HCT116 (cell line): ENCODE results near the gene CST4. TPM values are rescaled to one million over a fixed set of nuclear protein-coding genes. Genes with fewer than 3 reads are reported as not detected.

ENCODE experiments used
- ATAC-seq: fragments of 200-7000 bp; cut with Tn5 transposase; 2 replicates; pipeline ENCODE4 v1.9.1; 2020; ENCODE audit warnings: mild to moderate bottlenecking, moderate library complexity
- BruUV-seq: library from RNA; stranded (reverse); fragments of 400-500 nt; replicated peaks from 2 replicates; lab custom pipeline; 2021; lab: Mats Ljungman, UMichigan
- CTCF ChIA-PET: fragments of 300-600 bp; sonication (Branson Sonifier 250); formaldehyde crosslinking; loops from one replicate; lab custom pipeline; 2021; ENCODE audit warnings: antibody characterized with exemption; lab: Charles Lee
- POLR2A ChIA-PET: fragments of 300-600, 350-600 bp; sonication (Branson Sonifier 250); formaldehyde crosslinking; loops from one replicate; lab custom pipeline; 2021; ENCODE audit warnings: antibody characterized with exemption; lab: Charles Lee
- RAD21 ChIA-PET, 2 experiments: fragments of 300-600 bp; sonication (Branson Sonifier 250); formaldehyde crosslinking; loops; one replicate each; lab custom pipeline; 2023; ENCODE audit warnings: low total read pairs in 2 of 2; ENCODE audit not compliant: uncharacterized antibody in 2 of 2, unreplicated experiment in 2 of 2, low non-redundant PET in 1 of 2; lab: Charles Lee
- DNase-seq: peaks from one replicate; pipeline ENCODE4 v3.0.0-alpha.2; 2010; ENCODE audit warnings: low read depth, low spot score
- H2AFZ ChIP-seq: fragments of 200-600 bp; shearing (Covaris generic), sonication (generic); 2 replicates; pipeline ENCODE4 v1.6.1; 2017; ENCODE audit warnings: low read depth, mixed run types, mixed read lengths, antibody characterized with exemption, low read length; ENCODE audit not compliant: poor library complexity, severe bottlenecking
- H3K27ac ChIP-seq: 2 replicates; pipeline ENCODE4 v1.5.1; 2012; ENCODE audit warnings: low read depth, low read length
- H3K27me3 ChIP-seq: fragments of 200-600 bp; sonication (generic); 2 replicates; pipeline ENCODE4 v1.6.1; 2016; ENCODE audit warnings: mixed run types, low read length, mixed read lengths; ENCODE audit not compliant: insufficient read depth
- H3K36me3 ChIP-seq, 2 experiments: fragments of 200-500 bp in 1 of 2; fragments of 200-600 bp in 1 of 2; sonication (Bioruptor generic) in 1 of 2; sonication (generic) in 1 of 2; 2 replicates each; pipeline versions ENCODE4 v1.5.1 to v1.6.1; 2014 to 2016; ENCODE audit warnings: low read length in 2 of 2, inconsistent platforms in 1 of 2, mixed read lengths in 1 of 2, mixed run types in 1 of 2; ENCODE audit not compliant: insufficient read depth in 2 of 2, control insufficient read depth in 1 of 2
- H3K4me1 ChIP-seq, 2 experiments: fragments of 200-600 bp in 1 of 2; sonication (generic) in 1 of 2; 2 replicates each; pipeline versions ENCODE4 v1.5.1 to v1.6.1; 2012 to 2017; ENCODE audit warnings: low read length in 2 of 2, inconsistent platforms in 1 of 2, mild to moderate bottlenecking in 1 of 2, mixed read lengths in 1 of 2, mixed run types in 1 of 2, moderate library complexity in 1 of 2; ENCODE audit not compliant: insufficient read depth in 2 of 2, control insufficient read depth in 1 of 2
- H3K4me2 ChIP-seq: fragments of 200-600 bp; sonication (generic); 2 replicates; pipeline ENCODE4 v1.6.1; 2017; ENCODE audit warnings: mixed run types, low read length, mixed read lengths
- H3K4me3 ChIP-seq, 2 experiments: fragments of 200-600 bp in 1 of 2; sonication (generic) in 1 of 2; replicated peaks in 1 of 2; 2 replicates each; pipeline ENCODE4 v1.5.1; 2011 to 2016; ENCODE audit warnings: low read length in 2 of 2, control low read depth in 1 of 2, low read depth in 1 of 2, mild to moderate bottlenecking in 1 of 2, mixed read lengths in 1 of 2, mixed run types in 1 of 2
- H3K79me2 ChIP-seq: fragments of 200-600 bp; sonication (generic); 2 replicates; pipeline ENCODE4 v1.6.1; 2017; ENCODE audit warnings: mild to moderate bottlenecking, mixed run types, low read length, moderate library complexity, mixed read lengths; ENCODE audit not compliant: insufficient read depth
- H3K9ac ChIP-seq: fragments of 200-600 bp; sonication (generic); 2 replicates; pipeline ENCODE4 v1.6.1; 2016; ENCODE audit warnings: low read length, mixed read lengths
- H3K9me2 ChIP-seq: fragments of 200-600 bp; sonication (generic), shearing (Covaris generic); 2 replicates; pipeline ENCODE4 v1.6.1; 2017; ENCODE audit warnings: mixed run types, mild to moderate bottlenecking, moderate library complexity; ENCODE audit not compliant: insufficient read depth
- H3K9me3 ChIP-seq, 2 experiments: fragments of 200-500 bp in 1 of 2; fragments of 200-600 bp in 1 of 2; sonication (Bioruptor generic) in 1 of 2; sonication (generic) in 1 of 2; 2 replicates each; pipeline ENCODE4 v1.6.1; 2014 to 2017; ENCODE audit warnings: low read length in 2 of 2, mixed read lengths in 2 of 2, inconsistent platforms in 1 of 2, low read depth in 1 of 2, mild to moderate bottlenecking in 1 of 2, mixed run types in 1 of 2, moderate library complexity in 1 of 2; ENCODE audit not compliant: control insufficient read depth in 1 of 2, insufficient read depth in 1 of 2
- H4K20me1 ChIP-seq: fragments of 200-600 bp; sonication (generic), shearing (Covaris generic); 2 replicates; pipeline ENCODE4 v1.6.1; 2017; ENCODE audit warnings: mixed run types, mild to moderate bottlenecking, moderate library complexity; ENCODE audit not compliant: insufficient read depth
- CBX3 ChIP-seq: IDR thresholded peaks from 2 replicates; pipeline ENCODE4 v1.6.1; 2012; ENCODE audit warnings: low read depth
- CEBPB ChIP-seq: IDR thresholded peaks from 2 replicates; pipeline ENCODE4 v1.6.1; 2012; ENCODE audit warnings: low read depth
- ELF1 ChIP-seq: IDR thresholded peaks from 2 replicates; pipeline ENCODE4 v1.6.1; 2012; ENCODE audit warnings: low read depth, borderline replicate concordance
- EZH2 ChIP-seq: fragments of 200-600 bp; sonication (generic); IDR thresholded peaks from 2 replicates; pipeline ENCODE4 v1.6.1; 2017; ENCODE audit warnings: antibody characterized with exemption, mixed run types
- EZH2phosphoT487 ChIP-seq: fragments of 200-600 bp; IDR thresholded peaks from 2 replicates; pipeline ENCODE4 v1.6.1; 2018; ENCODE audit warnings: antibody characterized with exemption, borderline replicate concordance
- FOSL1 ChIP-seq: IDR thresholded peaks from 2 replicates; pipeline ENCODE4 v1.6.1; 2012; ENCODE audit warnings: low read depth
- JUND ChIP-seq: IDR thresholded peaks from 2 replicates; pipeline ENCODE4 v1.6.1; 2012
- POLR2A ChIP-seq: IDR thresholded peaks from 2 replicates; pipeline ENCODE4 v1.7.0; 2011; ENCODE audit warnings: borderline replicate concordance; ENCODE audit not compliant: insufficient read depth, insufficient read length; ENCODE audit errors: extremely low read depth
- POLR2AphosphoS5 ChIP-seq: IDR thresholded peaks from 2 replicates; pipeline ENCODE4 v1.6.1; 2011; ENCODE audit warnings: mild to moderate bottlenecking, low read depth, low read length, moderate library complexity
- RAD21 ChIP-seq: IDR thresholded peaks from 2 replicates; pipeline ENCODE4 v1.6.1; 2012; ENCODE audit warnings: low read depth, mild to moderate bottlenecking
- SIN3A ChIP-seq: IDR thresholded peaks from 2 replicates; pipeline ENCODE4 v1.6.1; 2012; ENCODE audit warnings: low read depth
- SP1 ChIP-seq: IDR thresholded peaks from 2 replicates; pipeline ENCODE4 v1.6.1; 2012; ENCODE audit warnings: low read depth
- TCF7L2 ChIP-seq: IDR thresholded peaks from 2 replicates; pipeline ENCODE4 v1.7.0; 2011; ENCODE audit warnings: borderline replicate concordance, inconsistent platforms; ENCODE audit not compliant: insufficient read depth, insufficient read length; ENCODE audit errors: extremely low read depth
- YY1 ChIP-seq: IDR thresholded peaks from 2 replicates; pipeline ENCODE4 v1.6.1; 2011; ENCODE audit warnings: low read length, low read depth, moderate library complexity, mild to moderate bottlenecking; ENCODE audit not compliant: insufficient replicate concordance; ENCODE audit errors: extremely low read depth
- ZNF274 ChIP-seq: fragments of 200-500 bp; sonication (Bioruptor generic); IDR thresholded peaks from 2 replicates; pipeline ENCODE4 v1.6.1; 2014; ENCODE audit warnings: mild to moderate bottlenecking, low read depth, low read length, inconsistent platforms
- intact Hi-C: fragments of 100-400 bp; cut with micrococcal nuclease; formaldehyde crosslinking; loops from 2 replicates; pipeline ENCODE4 v1.10.0; 2022
- total RNA-seq: library from RNA; stranded (reverse); gene quantifications from one replicate; pipeline ENCODE4 v1.2.1, GENCODE V29; 2021; ENCODE audit not compliant: unreplicated experiment
- TF ChIP-seq, protein P1 (sequence below), 3 experiments: fragments of 200-600 bp in 1 of 3; sonication (generic) in 1 of 3; IDR thresholded peaks in 2 of 3; conservative IDR thresholded peaks in 1 of 3; 2 replicates each; pipeline ENCODE4 v1.5.1; 2012 to 2017; ENCODE audit warnings: low read depth in 2 of 3, low read length in 2 of 3, antibody characterized with exemption in 1 of 3, borderline replicate concordance in 1 of 3, control low read depth in 1 of 3, mild to moderate bottlenecking in 1 of 3, mixed read lengths in 1 of 3, mixed run types in 1 of 3, moderate library complexity in 1 of 3; ENCODE audit not compliant: insufficient read depth in 1 of 3
- TF ChIP-seq, protein P2 (sequence below): IDR thresholded peaks from 2 replicates; pipeline ENCODE4 v1.6.1; 2011; ENCODE audit warnings: mild to moderate bottlenecking, low read length, moderate library complexity; ENCODE audit not compliant: insufficient replicate concordance; ENCODE audit errors: extremely low read depth
- TF ChIP-seq, protein P3 (sequence below): IDR thresholded peaks from 2 replicates; pipeline ENCODE4 v1.6.1; 2012
- TF ChIP-seq, protein P4 (sequence below): IDR thresholded peaks from 2 replicates; pipeline ENCODE4 v1.6.1; 2012; ENCODE audit warnings: low read depth
- TF ChIP-seq, protein P5 (sequence below): IDR thresholded peaks from 2 replicates; pipeline ENCODE4 v1.6.1; 2012

Gene CST4
- total RNA-seq, 1 experiment from 2014 or later = not detected

DNA sequence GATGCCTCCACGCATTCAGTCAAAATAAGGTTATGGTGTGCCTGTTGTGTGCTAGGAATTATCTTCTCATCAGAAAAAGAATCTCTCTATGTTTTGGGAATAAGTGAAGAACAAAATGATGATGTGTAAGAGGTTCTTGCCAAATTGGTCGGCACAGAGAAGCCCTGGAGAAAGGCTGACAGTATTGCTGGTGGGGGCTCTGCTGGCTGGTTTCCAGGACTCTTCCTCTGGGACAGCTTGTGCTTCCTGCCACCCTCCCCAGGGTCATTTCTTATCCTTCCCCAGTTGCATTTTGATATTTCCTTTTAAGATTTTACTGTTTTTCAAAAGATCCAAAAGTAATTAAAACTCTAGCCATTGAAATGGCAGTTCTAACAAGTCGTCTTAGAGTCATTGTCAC lies 22.1 kb downstream of the CST4 start:
- no peak for TF ChIP-seq SP1
- no peak for TF ChIP-seq CEBPB
- no peak for TF ChIP-seq POLR2A
- TF ChIP-seq TCF7L2 = no peak
- TF ChIP-seq, protein P1, sequence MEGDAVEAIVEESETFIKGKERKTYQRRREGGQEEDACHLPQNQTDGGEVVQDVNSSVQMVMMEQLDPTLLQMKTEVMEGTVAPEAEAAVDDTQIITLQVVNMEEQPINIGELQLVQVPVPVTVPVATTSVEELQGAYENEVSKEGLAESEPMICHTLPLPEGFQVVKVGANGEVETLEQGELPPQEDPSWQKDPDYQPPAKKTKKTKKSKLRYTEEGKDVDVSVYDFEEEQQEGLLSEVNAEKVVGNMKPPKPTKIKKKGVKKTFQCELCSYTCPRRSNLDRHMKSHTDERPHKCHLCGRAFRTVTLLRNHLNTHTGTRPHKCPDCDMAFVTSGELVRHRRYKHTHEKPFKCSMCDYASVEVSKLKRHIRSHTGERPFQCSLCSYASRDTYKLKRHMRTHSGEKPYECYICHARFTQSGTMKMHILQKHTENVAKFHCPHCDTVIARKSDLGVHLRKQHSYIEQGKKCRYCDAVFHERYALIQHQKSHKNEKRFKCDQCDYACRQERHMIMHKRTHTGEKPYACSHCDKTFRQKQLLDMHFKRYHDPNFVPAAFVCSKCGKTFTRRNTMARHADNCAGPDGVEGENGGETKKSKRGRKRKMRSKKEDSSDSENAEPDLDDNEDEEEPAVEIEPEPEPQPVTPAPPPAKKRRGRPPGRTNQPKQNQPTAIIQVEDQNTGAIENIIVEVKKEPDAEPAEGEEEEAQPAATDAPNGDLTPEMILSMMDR (IDR thresholded peaks at IDR 0.05 in 2 of 3, conservative IDR thresholded peaks at IDR 0.05 in 1 of 3; ENCODE audit: borderline replicate concordance in 1 of 3, insufficient read depth in 1 of 3, low read depth in 2 of 3, low read length in 2 of 3) = no peak
- no peak for TF ChIP-seq JUND
- no peak for TF ChIP-seq EZH2phosphoT487
- TF ChIP-seq, protein P2, sequence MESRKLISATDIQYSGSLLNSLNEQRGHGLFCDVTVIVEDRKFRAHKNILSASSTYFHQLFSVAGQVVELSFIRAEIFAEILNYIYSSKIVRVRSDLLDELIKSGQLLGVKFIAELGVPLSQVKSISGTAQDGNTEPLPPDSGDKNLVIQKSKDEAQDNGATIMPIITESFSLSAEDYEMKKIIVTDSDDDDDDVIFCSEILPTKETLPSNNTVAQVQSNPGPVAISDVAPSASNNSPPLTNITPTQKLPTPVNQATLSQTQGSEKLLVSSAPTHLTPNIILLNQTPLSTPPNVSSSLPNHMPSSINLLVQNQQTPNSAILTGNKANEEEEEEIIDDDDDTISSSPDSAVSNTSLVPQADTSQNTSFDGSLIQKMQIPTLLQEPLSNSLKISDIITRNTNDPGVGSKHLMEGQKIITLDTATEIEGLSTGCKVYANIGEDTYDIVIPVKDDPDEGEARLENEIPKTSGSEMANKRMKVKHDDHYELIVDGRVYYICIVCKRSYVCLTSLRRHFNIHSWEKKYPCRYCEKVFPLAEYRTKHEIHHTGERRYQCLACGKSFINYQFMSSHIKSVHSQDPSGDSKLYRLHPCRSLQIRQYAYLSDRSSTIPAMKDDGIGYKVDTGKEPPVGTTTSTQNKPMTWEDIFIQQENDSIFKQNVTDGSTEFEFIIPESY = no peak
- TF ChIP-seq, protein P3, sequence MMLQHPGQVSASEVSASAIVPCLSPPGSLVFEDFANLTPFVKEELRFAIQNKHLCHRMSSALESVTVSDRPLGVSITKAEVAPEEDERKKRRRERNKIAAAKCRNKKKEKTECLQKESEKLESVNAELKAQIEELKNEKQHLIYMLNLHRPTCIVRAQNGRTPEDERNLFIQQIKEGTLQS = no peak
- TF ChIP-seq FOSL1 = no peak
- TF ChIP-seq, protein P4, sequence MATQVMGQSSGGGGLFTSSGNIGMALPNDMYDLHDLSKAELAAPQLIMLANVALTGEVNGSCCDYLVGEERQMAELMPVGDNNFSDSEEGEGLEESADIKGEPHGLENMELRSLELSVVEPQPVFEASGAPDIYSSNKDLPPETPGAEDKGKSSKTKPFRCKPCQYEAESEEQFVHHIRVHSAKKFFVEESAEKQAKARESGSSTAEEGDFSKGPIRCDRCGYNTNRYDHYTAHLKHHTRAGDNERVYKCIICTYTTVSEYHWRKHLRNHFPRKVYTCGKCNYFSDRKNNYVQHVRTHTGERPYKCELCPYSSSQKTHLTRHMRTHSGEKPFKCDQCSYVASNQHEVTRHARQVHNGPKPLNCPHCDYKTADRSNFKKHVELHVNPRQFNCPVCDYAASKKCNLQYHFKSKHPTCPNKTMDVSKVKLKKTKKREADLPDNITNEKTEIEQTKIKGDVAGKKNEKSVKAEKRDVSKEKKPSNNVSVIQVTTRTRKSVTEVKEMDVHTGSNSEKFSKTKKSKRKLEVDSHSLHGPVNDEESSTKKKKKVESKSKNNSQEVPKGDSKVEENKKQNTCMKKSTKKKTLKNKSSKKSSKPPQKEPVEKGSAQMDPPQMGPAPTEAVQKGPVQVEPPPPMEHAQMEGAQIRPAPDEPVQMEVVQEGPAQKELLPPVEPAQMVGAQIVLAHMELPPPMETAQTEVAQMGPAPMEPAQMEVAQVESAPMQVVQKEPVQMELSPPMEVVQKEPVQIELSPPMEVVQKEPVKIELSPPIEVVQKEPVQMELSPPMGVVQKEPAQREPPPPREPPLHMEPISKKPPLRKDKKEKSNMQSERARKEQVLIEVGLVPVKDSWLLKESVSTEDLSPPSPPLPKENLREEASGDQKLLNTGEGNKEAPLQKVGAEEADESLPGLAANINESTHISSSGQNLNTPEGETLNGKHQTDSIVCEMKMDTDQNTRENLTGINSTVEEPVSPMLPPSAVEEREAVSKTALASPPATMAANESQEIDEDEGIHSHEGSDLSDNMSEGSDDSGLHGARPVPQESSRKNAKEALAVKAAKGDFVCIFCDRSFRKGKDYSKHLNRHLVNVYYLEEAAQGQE = no peak
- no peak for TF ChIP-seq ZNF274
- TF ChIP-seq SIN3A = no peak
- no peak for TF ChIP-seq ELF1
- TF ChIP-seq YY1 = no peak
- TF ChIP-seq, protein P5, sequence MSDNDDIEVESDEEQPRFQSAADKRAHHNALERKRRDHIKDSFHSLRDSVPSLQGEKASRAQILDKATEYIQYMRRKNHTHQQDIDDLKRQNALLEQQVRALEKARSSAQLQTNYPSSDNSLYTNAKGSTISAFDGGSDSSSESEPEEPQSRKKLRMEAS = no peak
- TF ChIP-seq CBX3 = no peak
- TF ChIP-seq POLR2AphosphoS5 = no peak
- TF ChIP-seq EZH2 = no peak
- TF ChIP-seq RAD21 = no peak
- H3K27ac ChIP-seq = no peak overlapping the region
- H3K4me1 ChIP-seq = no peaks in the 10 kb centered on the region
- ATAC-seq (no peak), DNase-seq (no peak)
- H2AFZ ChIP-seq = no peak overlapping the region
- CTCF ChIA-PET = interaction anchor here (1.2 kb wide), 1 partner anchor 225 kb away, joined by 3 read pairs; no protein-coding TSS in a partner anchor
- BruUV-seq = no TSS peak
- no peak overlapping the region for H3K4me3 ChIP-seq
- H3K9me2 ChIP-seq = no peaks in the 10 kb centered on the region
- H3K9ac ChIP-seq = no peak overlapping the region
- H3K36me3 ChIP-seq = no peaks in the 10 kb centered on the region
- POLR2A ChIA-PET = no interaction called here
- intact Hi-C loops = loop anchor here (5.0 kb wide), 3 partner anchors 59 to 1116 kb away; partner anchors contain the start of gene CST9
- no peaks in the 10 kb centered on the region for H3K9me3 ChIP-seq
- H3K27me3 ChIP-seq = no peaks in the 10 kb centered on the region
- no peaks in the 10 kb centered on the region for H3K79me2 ChIP-seq
- no peak overlapping the region for H3K4me2 ChIP-seq
- RAD21 ChIA-PET = no interaction called here
- no peaks in the 10 kb centered on the region for H4K20me1 ChIP-seq
